Measurements from ENCODE around the gene REG3G.

The REG3G gene

GRCh38 chr2:79025421-79025820 lies at the start of gene REG3G:
Gene REG3G (plus strand): TSS chr2:79025702. CDS start chr2:79026094, 392 bp downstream.
- DNase-seq, result no peak

GRCh38 chr2:78977661-78978145 lies 47.8 kb upstream of the REG3G start:
- no peak for DNase-seq

- DNase-seq, result no peak
Measured at GRCh38 chr2:78978340-78978739, 47.2 kb upstream of the REG3G start.

- DNase-seq, result no peak
Measured at GRCh38 chr2:78979380-78980151, 45.9 kb upstream of the REG3G start.

- no peak for DNase-seq
Measured at GRCh38 chr2:78980152-78980465, 45.4 kb upstream of the REG3G start.

- DNase-seq, result no peak
Measured at GRCh38 chr2:78980871-78981270, 44.6 kb upstream of the REG3G start.

- no peak for DNase-seq
Measured at GRCh38 chr2:78982638-78983330, 42.7 kb upstream of the REG3G start.

GRCh38 chr2:78984386-78984785 lies 41.1 kb upstream of the REG3G start:
- DNase-seq, result no peak

- no peak for DNase-seq
Measured at GRCh38 chr2:78985558-78985957, 39.9 kb upstream of the REG3G start.

GRCh38 chr2:78989051-78989450 lies 36.5 kb upstream of the REG3G start:
- no peak for DNase-seq

- DNase-seq, result no peak
Measured at GRCh38 chr2:78992451-78992806, 33.1 kb upstream of the REG3G start.

GRCh38 chr2:78992807-78993517 lies 32.5 kb upstream of the REG3G start:
- DNase-seq, result no peak

- no peak for DNase-seq
Measured at GRCh38 chr2:78993518-78994148, 31.9 kb upstream of the REG3G start.

- DNase-seq, result no peak
Measured at GRCh38 chr2:78994789-78995188, 30.7 kb upstream of the REG3G start.

GRCh38 chr2:78999406-78999805 lies 26.1 kb upstream of the REG3G start:
- DNase-seq, result no peak

GRCh38 chr2:79000008-79000576 lies 25.4 kb upstream of the REG3G start:
- DNase-seq, result no peak

- no peak for DNase-seq
Measured at GRCh38 chr2:79001285-79001684, 24.2 kb upstream of the REG3G start.

GRCh38 chr2:79004680-79005079 lies 20.8 kb upstream of the REG3G start:
- no peak for DNase-seq

GRCh38 chr2:79005216-79005615 lies 20.3 kb upstream of the REG3G start:
- no peak for DNase-seq

- no peak for DNase-seq
Measured at GRCh38 chr2:79009388-79009787, 16.1 kb upstream of the REG3G start.

GRCh38 chr2:79011496-79011895 lies 14.0 kb upstream of the REG3G start:
- DNase-seq, result no peak

GRCh38 chr2:79013629-79014028 lies 11.9 kb upstream of the REG3G start:
- no peak for DNase-seq

- no peak for DNase-seq
Measured at GRCh38 chr2:79016342-79016741, 9.2 kb upstream of the REG3G start.

Measured in NCI-H2107 (cell line).